SK-N-SH treated with all-trans-retinoic acid at 6 μM for 48 hours (cell line): ENCODE measurements around the gene IL15RA.

Experiments
- BACH2 ChIP-seq: fragments of 250-450 bp; sonication (Bioruptor Pico); IDR thresholded peaks from 2 replicates; pipeline ENCODE4 v1.9.0; 2021; ENCODE audit warnings: mild to moderate bottlenecking, borderline replicate concordance
- ISL1 ChIP-seq: fragments of 250-450 bp; sonication (Bioruptor Pico); IDR thresholded peaks from 2 replicates; pipeline ENCODE4 v2.1.2; 2022; ENCODE audit warnings: mild to moderate bottlenecking, moderate library complexity
- OSR1 ChIP-seq: fragments of 250-450 bp; sonication (Bioruptor Pico); IDR thresholded peaks from 2 replicates; pipeline ENCODE4 v1.8.0; 2022; ENCODE audit warnings: moderate library complexity, mild to moderate bottlenecking, inconsistent platforms
- RARB ChIP-seq: fragments of 250-450 bp; sonication (Bioruptor Pico); IDR thresholded peaks from 2 replicates; pipeline ENCODE4 v1.8.0; 2021; ENCODE audit warnings: mild to moderate bottlenecking, moderate library complexity
- SNAI2 ChIP-seq: fragments of 250-450 bp; sonication (Bioruptor Pico); IDR thresholded peaks from 2 replicates; pipeline ENCODE4 v1.5.0; 2020; ENCODE audit warnings: mild to moderate bottlenecking, moderate library complexity
- TCF4 ChIP-seq: fragments of 250-450 bp; sonication (Bioruptor Pico); IDR thresholded peaks from 2 replicates; pipeline ENCODE4 v1.8.0; 2021; ENCODE audit warnings: mild to moderate bottlenecking, moderate library complexity, borderline replicate concordance
- TOX ChIP-seq: fragments of 250-450 bp; sonication (Bioruptor Pico); IDR thresholded peaks from 2 replicates; pipeline ENCODE4 v1.8.0; 2021; ENCODE audit warnings: mild to moderate bottlenecking, moderate library complexity, borderline replicate concordance
- ZFP3 ChIP-seq: fragments of 250-450 bp; sonication (Bioruptor Pico); IDR thresholded peaks from 2 replicates; pipeline ENCODE4 v1.5.0; 2020; ENCODE audit warnings: mild to moderate bottlenecking, moderate library complexity
- ZFP30 ChIP-seq: fragments of 450-650 bp; formaldehyde crosslinking; IDR thresholded peaks from 2 replicates; pipeline ENCODE4 v1.5.0; 2022; ENCODE audit warnings: mild to moderate bottlenecking, moderate library complexity
- ZNF565 ChIP-seq: fragments of 450-650 bp; formaldehyde crosslinking; conservative IDR thresholded peaks from 2 replicates; pipeline ENCODE4 v1.5.0; 2020; ENCODE audit warnings: low read depth, mild to moderate bottlenecking, moderate library complexity
- TF ChIP-seq, protein P1 (sequence below): fragments of 250-450 bp; sonication (Bioruptor Pico); IDR thresholded peaks from 2 replicates; pipeline ENCODE4 v1.5.1; 2021; ENCODE audit warnings: mild to moderate bottlenecking, moderate library complexity
- TF ChIP-seq, protein P2 (sequence below): fragments of 250-450 bp; sonication (Bioruptor Pico); IDR thresholded peaks from 2 replicates; pipeline ENCODE4 v1.5.1; 2020; ENCODE audit warnings: low read depth, mild to moderate bottlenecking, moderate library complexity
- TF ChIP-seq, protein P3 (sequence below): fragments of 250-450 bp; sonication (Bioruptor Pico); IDR thresholded peaks from 2 replicates; pipeline ENCODE4 v1.8.0; 2020; ENCODE audit warnings: mild to moderate bottlenecking, moderate library complexity, borderline replicate concordance

DNA sequence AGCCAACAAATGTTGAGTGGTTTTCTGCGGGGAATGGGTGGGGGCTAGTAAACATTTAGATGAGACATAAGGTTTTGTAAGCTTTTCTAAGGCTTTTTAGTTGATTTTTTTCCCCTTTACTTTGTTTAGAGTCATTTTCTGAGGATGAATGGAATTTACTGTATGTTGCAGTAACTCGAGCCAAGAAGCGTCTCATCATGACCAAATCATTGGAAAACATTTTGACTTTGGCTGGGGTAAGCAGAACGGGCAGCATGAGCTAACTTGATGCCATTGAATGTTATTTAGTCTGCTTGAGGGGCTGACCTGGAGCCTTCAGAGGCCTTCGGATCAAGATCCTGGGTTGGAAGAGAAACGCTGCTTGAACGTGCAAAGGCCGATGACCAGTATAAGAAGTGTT lies 50.0 kb downstream of the IL15RA start:
- TF ChIP-seq, protein P1, sequence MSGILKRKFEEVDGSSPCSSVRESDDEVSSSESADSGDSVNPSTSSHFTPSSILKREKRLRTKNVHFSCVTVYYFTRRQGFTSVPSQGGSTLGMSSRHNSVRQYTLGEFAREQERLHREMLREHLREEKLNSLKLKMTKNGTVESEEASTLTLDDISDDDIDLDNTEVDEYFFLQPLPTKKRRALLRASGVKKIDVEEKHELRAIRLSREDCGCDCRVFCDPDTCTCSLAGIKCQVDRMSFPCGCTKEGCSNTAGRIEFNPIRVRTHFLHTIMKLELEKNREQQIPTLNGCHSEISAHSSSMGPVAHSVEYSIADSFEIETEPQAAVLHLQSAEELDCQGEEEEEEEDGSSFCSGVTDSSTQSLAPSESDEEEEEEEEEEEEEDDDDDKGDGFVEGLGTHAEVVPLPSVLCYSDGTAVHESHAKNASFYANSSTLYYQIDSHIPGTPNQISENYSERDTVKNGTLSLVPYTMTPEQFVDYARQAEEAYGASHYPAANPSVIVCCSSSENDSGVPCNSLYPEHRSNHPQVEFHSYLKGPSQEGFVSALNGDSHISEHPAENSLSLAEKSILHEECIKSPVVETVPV, result no peak
- TF ChIP-seq, protein P2, sequence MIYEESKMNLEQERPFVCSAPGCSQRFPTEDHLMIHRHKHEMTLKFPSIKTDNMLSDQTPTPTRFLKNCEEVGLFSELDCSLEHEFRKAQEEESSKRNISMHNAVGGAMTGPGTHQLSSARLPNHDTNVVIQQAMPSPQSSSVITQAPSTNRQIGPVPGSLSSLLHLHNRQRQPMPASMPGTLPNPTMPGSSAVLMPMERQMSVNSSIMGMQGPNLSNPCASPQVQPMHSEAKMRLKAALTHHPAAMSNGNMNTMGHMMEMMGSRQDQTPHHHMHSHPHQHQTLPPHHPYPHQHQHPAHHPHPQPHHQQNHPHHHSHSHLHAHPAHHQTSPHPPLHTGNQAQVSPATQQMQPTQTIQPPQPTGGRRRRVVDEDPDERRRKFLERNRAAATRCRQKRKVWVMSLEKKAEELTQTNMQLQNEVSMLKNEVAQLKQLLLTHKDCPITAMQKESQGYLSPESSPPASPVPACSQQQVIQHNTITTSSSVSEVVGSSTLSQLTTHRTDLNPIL (CRISPR knock-in tag), result no peak
- TF ChIP-seq TOX (CRISPR knock-in tag) (no peak), TCF4 (CRISPR knock-in tag) (no peak), ZNF565 (CRISPR knock-in tag) (no peak), RARB (CRISPR knock-in tag) (no peak), ZFP30 (CRISPR knock-in tag) (no peak), ISL1 (CRISPR knock-in tag) (no peak), SNAI2 (no peak), BACH2 (no peak), OSR1 (CRISPR knock-in tag) (no peak), ZFP3 (no peak)
- TF ChIP-seq, protein P3, sequence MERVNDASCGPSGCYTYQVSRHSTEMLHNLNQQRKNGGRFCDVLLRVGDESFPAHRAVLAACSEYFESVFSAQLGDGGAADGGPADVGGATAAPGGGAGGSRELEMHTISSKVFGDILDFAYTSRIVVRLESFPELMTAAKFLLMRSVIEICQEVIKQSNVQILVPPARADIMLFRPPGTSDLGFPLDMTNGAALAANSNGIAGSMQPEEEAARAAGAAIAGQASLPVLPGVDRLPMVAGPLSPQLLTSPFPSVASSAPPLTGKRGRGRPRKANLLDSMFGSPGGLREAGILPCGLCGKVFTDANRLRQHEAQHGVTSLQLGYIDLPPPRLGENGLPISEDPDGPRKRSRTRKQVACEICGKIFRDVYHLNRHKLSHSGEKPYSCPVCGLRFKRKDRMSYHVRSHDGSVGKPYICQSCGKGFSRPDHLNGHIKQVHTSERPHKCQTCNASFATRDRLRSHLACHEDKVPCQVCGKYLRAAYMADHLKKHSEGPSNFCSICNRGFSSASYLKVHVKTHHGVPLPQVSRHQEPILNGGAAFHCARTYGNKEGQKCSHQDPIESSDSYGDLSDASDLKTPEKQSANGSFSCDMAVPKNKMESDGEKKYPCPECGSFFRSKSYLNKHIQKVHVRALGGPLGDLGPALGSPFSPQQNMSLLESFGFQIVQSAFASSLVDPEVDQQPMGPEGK (CRISPR knock-in tag), result no peak
